ENCODE data around the gene MAN1C1. TPM values are rescaled to one million over a fixed set of nuclear protein-coding genes. Genes with fewer than 3 reads are reported as not detected.

The MAN1C1 gene
- total RNA-seq, 1 donor from 2014 or later = 29.1 TPM

DNA sequence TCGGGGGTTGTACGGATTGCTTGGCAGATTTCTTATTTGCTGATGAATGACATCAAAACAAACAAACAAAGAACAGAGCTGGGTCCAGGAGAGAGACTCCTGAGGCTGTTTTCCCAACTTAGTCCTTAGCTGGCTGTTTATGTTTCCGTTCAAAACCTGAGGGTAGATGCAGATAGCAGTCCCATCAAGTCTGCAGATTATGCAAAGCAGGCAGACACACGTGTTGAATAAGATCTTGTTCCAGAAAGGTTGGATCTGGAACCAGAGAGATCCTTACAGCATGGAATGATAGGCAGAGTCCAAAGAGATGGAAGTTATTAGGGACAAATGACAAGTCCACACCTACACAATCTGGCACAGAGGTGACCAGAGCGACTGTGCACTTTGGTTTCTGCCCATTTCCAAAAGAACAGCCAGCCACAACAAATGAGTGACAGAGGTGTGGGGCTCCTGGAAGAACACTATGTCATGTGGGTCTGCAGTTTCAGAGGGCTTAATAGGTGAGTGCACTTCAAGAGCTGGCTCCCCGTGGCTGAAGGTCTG is 65.5 kb downstream of the MAN1C1 start:
- Mint-ChIP-seq H3K36me3 (ENCODE audit: low read depth, unreplicated experiment) (peaks cover 4% of the 10 kb centered on the region), H3K4me1 (ENCODE audit: unreplicated experiment) (peaks cover under 1% of the 10 kb centered on the region), H3K4me3 (ENCODE audit: unreplicated experiment) (no peak overlapping the region), H3K27ac (ENCODE audit: unreplicated experiment) (no peak overlapping the region), H3K9me3 (ENCODE audit: unreplicated experiment) (no peaks in the 10 kb centered on the region), H3K27me3 (ENCODE audit: unreplicated experiment) (peaks cover 5% of the 10 kb centered on the region)
- DNase-seq (ENCODE audit: low spot score) = no peak
- TF ChIP-seq, protein P1, sequence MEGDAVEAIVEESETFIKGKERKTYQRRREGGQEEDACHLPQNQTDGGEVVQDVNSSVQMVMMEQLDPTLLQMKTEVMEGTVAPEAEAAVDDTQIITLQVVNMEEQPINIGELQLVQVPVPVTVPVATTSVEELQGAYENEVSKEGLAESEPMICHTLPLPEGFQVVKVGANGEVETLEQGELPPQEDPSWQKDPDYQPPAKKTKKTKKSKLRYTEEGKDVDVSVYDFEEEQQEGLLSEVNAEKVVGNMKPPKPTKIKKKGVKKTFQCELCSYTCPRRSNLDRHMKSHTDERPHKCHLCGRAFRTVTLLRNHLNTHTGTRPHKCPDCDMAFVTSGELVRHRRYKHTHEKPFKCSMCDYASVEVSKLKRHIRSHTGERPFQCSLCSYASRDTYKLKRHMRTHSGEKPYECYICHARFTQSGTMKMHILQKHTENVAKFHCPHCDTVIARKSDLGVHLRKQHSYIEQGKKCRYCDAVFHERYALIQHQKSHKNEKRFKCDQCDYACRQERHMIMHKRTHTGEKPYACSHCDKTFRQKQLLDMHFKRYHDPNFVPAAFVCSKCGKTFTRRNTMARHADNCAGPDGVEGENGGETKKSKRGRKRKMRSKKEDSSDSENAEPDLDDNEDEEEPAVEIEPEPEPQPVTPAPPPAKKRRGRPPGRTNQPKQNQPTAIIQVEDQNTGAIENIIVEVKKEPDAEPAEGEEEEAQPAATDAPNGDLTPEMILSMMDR (IDR thresholded peaks at IDR 0.05; ENCODE audit: unreplicated experiment) = no peak

DNA sequence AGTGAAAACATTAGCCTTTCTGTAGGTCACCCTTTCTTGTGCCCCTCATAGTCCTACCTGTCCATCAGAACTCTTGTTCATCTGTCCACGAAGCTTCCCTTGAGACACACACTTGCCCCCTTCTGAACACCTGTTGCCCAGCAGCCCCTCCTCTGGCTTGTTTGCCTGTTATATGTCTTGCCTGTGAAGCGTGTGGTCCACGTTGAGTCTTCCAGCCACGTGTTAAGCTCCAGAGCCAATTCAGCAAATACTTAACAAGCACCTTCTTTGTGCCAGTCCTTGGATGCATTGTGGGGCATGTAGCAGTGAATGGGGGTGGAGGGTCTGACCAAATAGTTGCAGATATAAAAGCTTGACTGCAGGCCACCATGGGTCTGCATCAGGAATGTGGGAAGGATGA is 66.6 kb downstream of the MAN1C1 start:
- DNase-seq (ENCODE audit: low spot score) = no peak
- peaks cover 4% of the 10 kb centered on the region for H3K36me3 Mint-ChIP-seq (ENCODE audit: low read depth, unreplicated experiment)
- H3K4me3 Mint-ChIP-seq (ENCODE audit: unreplicated experiment) = no peak overlapping the region
- no peak overlapping the region for H3K27ac Mint-ChIP-seq (ENCODE audit: unreplicated experiment)
- peaks cover 5% of the 10 kb centered on the region for H3K27me3 Mint-ChIP-seq (ENCODE audit: unreplicated experiment)
- TF ChIP-seq, protein P1 (IDR thresholded peaks at IDR 0.05; ENCODE audit: unreplicated experiment) = no peak
- H3K9me3 Mint-ChIP-seq (ENCODE audit: unreplicated experiment) = no peaks in the 10 kb centered on the region
- no peaks in the 10 kb centered on the region for H3K4me1 Mint-ChIP-seq (ENCODE audit: unreplicated experiment)

DNA sequence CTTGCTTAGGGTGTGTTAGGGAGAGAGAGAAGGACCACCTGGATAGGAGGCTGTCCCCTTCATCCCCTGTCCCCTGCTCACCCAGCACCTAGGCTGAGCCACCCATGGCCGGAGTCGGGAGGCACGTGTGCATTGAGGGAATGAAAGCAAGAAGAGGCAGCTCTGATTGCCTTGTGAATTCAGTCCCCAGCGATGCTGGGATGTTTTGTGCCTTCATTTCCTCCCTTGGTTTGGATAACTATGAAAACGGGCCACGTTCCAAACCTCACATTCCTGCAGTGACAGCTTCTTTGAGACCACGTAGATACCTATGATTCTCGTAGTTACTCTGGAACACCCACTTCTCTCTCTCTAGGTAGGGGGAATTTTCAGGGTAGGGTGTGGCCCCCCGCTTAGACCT is 67.1 kb downstream of the MAN1C1 start:
- Mint-ChIP-seq H3K4me3 (ENCODE audit: unreplicated experiment) (no peak overlapping the region), H3K27ac (ENCODE audit: unreplicated experiment) (no peak overlapping the region), H3K27me3 (ENCODE audit: unreplicated experiment) (peaks cover 5% of the 10 kb centered on the region), H3K9me3 (ENCODE audit: unreplicated experiment) (no peaks in the 10 kb centered on the region), H3K36me3 (ENCODE audit: low read depth, unreplicated experiment) (peaks cover 4% of the 10 kb centered on the region), H3K4me1 (ENCODE audit: unreplicated experiment) (no peaks in the 10 kb centered on the region)
- no peak for DNase-seq (ENCODE audit: low spot score)
- TF ChIP-seq, protein P1 (IDR thresholded peaks at IDR 0.05; ENCODE audit: unreplicated experiment) = no peak

DNA sequence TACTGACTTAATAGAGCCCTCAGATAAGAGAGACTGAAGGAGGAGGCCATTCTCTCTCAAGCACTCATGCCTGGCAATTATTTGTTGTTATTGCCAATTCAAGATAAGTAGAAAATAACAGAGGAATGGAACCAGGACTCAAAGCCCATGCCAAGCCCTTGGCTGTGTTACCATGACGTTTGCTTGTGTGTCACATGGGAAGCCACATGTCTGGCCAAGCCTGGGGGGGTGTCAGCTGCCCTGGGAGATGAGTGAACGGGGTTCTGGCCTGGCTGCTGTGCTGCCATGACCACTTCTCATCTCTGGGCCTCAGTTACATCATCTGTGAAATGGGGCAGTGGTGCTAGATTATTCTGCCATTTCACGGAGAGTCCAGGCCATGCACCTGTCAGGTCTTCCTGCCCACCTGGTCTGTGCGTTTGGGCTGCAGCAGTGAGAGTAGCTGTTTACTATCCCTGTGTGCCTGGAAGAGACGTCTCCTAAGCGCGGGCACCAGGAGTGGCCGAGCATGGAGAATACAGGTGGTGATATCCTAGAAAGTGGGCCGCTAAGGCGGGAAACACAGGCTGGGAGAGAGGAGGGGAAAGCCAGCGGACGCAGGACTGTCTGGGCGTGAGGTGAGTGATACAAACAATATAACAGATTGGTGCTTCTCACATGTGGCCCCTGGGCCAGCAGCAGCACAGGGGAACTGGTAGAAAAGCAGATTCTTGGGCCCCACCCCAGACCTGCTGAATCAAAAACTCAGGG is 67.8 kb downstream of the MAN1C1 start:
- TF ChIP-seq, protein P1 (IDR thresholded peaks at IDR 0.05; ENCODE audit: unreplicated experiment) = no peak
- no peak overlapping the region for H3K27ac Mint-ChIP-seq (ENCODE audit: unreplicated experiment)
- peaks cover 4% of the 10 kb centered on the region for H3K36me3 Mint-ChIP-seq (ENCODE audit: low read depth, unreplicated experiment)
- peaks cover 5% of the 10 kb centered on the region for H3K27me3 Mint-ChIP-seq (ENCODE audit: unreplicated experiment)
- H3K4me1 Mint-ChIP-seq (ENCODE audit: unreplicated experiment) = no peaks in the 10 kb centered on the region
- no peak overlapping the region for H3K4me3 Mint-ChIP-seq (ENCODE audit: unreplicated experiment)
- DNase-seq (ENCODE audit: low spot score) = no peak
- H3K9me3 Mint-ChIP-seq (ENCODE audit: unreplicated experiment) = no peaks in the 10 kb centered on the region

DNA sequence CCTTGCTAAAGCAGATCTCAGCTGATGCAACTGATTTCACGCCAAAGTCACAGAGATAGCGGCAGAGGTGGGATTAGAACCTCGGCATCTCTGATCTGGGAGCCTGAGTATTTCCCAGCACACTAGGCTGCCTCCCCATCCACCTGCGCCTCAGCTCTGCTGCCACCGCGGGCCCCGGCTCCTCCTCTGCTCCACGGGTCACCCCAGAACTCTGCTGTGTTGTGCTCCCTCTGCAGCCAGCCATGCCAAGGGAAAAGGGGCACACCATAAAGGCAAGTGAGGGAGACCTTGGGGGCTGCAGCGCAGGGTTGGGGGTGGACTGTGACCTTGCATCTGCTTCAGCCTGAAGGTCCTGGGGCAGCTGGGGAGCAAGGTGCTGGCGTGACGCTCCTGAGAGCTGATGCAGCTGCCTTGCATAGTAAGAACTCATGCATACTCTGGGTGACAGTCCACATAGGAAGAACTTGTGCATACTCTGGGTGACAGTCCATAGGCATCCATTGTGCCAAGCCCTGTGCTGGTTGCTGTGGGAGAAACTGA is 68.7 kb downstream of the MAN1C1 start:
- no peaks in the 10 kb centered on the region for H3K4me1 Mint-ChIP-seq (ENCODE audit: unreplicated experiment)
- peaks cover 5% of the 10 kb centered on the region for H3K27me3 Mint-ChIP-seq (ENCODE audit: unreplicated experiment)
- peaks cover 4% of the 10 kb centered on the region for H3K36me3 Mint-ChIP-seq (ENCODE audit: low read depth, unreplicated experiment)
- no peak overlapping the region for H3K4me3 Mint-ChIP-seq (ENCODE audit: unreplicated experiment)
- no peak overlapping the region for H3K27ac Mint-ChIP-seq (ENCODE audit: unreplicated experiment)
- H3K9me3 Mint-ChIP-seq (ENCODE audit: unreplicated experiment) = no peaks in the 10 kb centered on the region
- DNase-seq (ENCODE audit: low spot score) = no peak
- TF ChIP-seq, protein P1 (IDR thresholded peaks at IDR 0.05; ENCODE audit: unreplicated experiment) = no peak

All from endothelial cell (in vitro differentiated cells).